Stimulated activated naive CD8-positive, alpha-beta T cell treated with anti-CD3 and anti-CD28 coated beads, Interleukin-15, Interleukin-2, amounts not matched to agents 100 U/mL and 50 U/mL, for 24 hours (primary cell): ENCODE data around the gene TAF9B.
"Not testable (repeated sequence)": the region's sequence is repeated elsewhere in the genome, so short reads cannot be mapped to it uniquely, and the experiment has no call there.

Experiments used
- ATAC-seq: fragments of 150-1000 bp; cut with Tn5 transposase; one replicate; pipeline ENCODE4 v1.10.0; 2021
- DNase-seq: peaks from one replicate; pipeline ENCODE4 v3.0.0; 2021

The TAF9B gene

GRCh38 chrX:78116365-78116764 is 23.1 kb downstream of the TAF9B start:
- no peak for DNase-seq
- no peak for ATAC-seq

GRCh38 chrX:78111140-78111931 is 28.1 kb downstream of the TAF9B start:
- DNase-seq (no peak), ATAC-seq (no peak)

GRCh38 chrX:78109458-78109857 is 30.0 kb downstream of the TAF9B start:
- ATAC-seq (peak; percentile 62), DNase-seq (no peak)

GRCh38 chrX:78106651-78106986 is 32.8 kb downstream of the TAF9B start:
- ATAC-seq (no peak), DNase-seq (no peak)

- no peak for ATAC-seq
Measured at GRCh38 chrX:78105944-78106650, 33.4 kb downstream of the TAF9B start.

GRCh38 chrX:78104447-78105176 is 34.8 kb downstream of the TAF9B start:
- DNase-seq (peak; percentile 26), ATAC-seq (no peak)

More at GRCh38 chrX:78105944-78106650, 33.4 kb downstream of the TAF9B start:
- no peak for DNase-seq

GRCh38 chrX:78103623-78104446 is 35.6 kb downstream of the TAF9B start, which contains the start of gene PGK1:
PGK1 (plus strand) TSS chrX:78104248; CDS start chrX:78104341, 93 bp downstream.
- peak; percentile 98 for ATAC-seq
- peak; percentile 90 for DNase-seq

GRCh38 chrX:78103001-78103622 is 36.3 kb downstream of the TAF9B start:
- no peak for ATAC-seq
- no peak for DNase-seq

- ATAC-seq (no peak), DNase-seq (no peak)
Measured at GRCh38 chrX:78102091-78102490, 37.4 kb downstream of the TAF9B start.

GRCh38 chrX:78098108-78098507 is 41.3 kb downstream of the TAF9B start:
- ATAC-seq (no peak), DNase-seq (no peak)

GRCh38 chrX:78092296-78092695 is 47.2 kb downstream of the TAF9B start:
- no peak for DNase-seq
- peak; percentile 72 for ATAC-seq

GRCh38 chrX:78081413-78081812 is 58.0 kb downstream of the TAF9B start:
- not testable (repeated sequence) for DNase-seq, ATAC-seq
